Mesenchymal stem cell (in vitro differentiated cells and primary cell): Measurements from ENCODE around the gene ABTB2.
"Not testable (repeated sequence)": the region's sequence is repeated elsewhere in the genome, so short reads cannot be mapped to it uniquely, and the experiment has no call there.

ENCODE experiments used
- DNase-seq: peaks from one replicate; pipeline ENCODE4 v3.0.0-alpha.2; 2013
- H2AFZ ChIP-seq: one replicate; pipeline ENCODE4 v1.6.1; 2013; ENCODE audit warnings: low read depth, mild to moderate bottlenecking, control low read depth, inconsistent platforms, low read length, moderate library complexity
- H2AK5ac ChIP-seq: 2 replicates; pipeline ENCODE4 v1.6.1; 2013; ENCODE audit warnings: low read length, moderate library complexity, mild to moderate bottlenecking, inconsistent platforms; ENCODE audit not compliant: severe bottlenecking
- H2BK120ac ChIP-seq: one replicate; pipeline ENCODE4 v1.6.1; 2013; ENCODE audit warnings: low read depth, mild to moderate bottlenecking, inconsistent platforms, low read length, moderate library complexity
- H2BK12ac ChIP-seq, 2 experiments: one replicate each; pipeline ENCODE4 v1.6.1; 2013; ENCODE audit warnings: inconsistent platforms in 2 of 2, low read length in 2 of 2, mild to moderate bottlenecking in 2 of 2, moderate library complexity in 2 of 2, control low read depth in 1 of 2
- H2BK15ac ChIP-seq: one replicate; pipeline ENCODE4 v1.6.1; 2013; ENCODE audit warnings: mild to moderate bottlenecking, low read depth, inconsistent platforms; ENCODE audit not compliant: poor library complexity, severe bottlenecking
- H2BK5ac ChIP-seq: 2 replicates; pipeline ENCODE4 v1.6.1; 2013; ENCODE audit warnings: low read depth, mild to moderate bottlenecking, low read length, control low read depth, inconsistent platforms; ENCODE audit not compliant: poor library complexity, severe bottlenecking
- H3K14ac ChIP-seq, 2 experiments: one replicate each; pipeline ENCODE4 v1.6.1; 2013; ENCODE audit warnings: inconsistent platforms in 2 of 2, low read length in 2 of 2, control low read depth in 1 of 2, mild to moderate bottlenecking in 1 of 2, moderate library complexity in 1 of 2
- H3K18ac ChIP-seq, 2 experiments: one replicate each; pipeline ENCODE4 v1.6.1; 2013; ENCODE audit warnings: inconsistent platforms in 2 of 2, low read length in 2 of 2, control low read depth in 1 of 2, low read depth in 1 of 2, mild to moderate bottlenecking in 1 of 2
- H3K23ac ChIP-seq, 2 experiments: one replicate each; pipeline ENCODE4 v1.6.1; 2013; ENCODE audit warnings: inconsistent platforms in 2 of 2, low read length in 2 of 2, mild to moderate bottlenecking in 2 of 2, moderate library complexity in 2 of 2, control low read depth in 1 of 2
- H3K27ac ChIP-seq: 2 replicates; pipeline ENCODE4 v1.5.1; 2013; ENCODE audit warnings: mild to moderate bottlenecking, moderate library complexity, low read length, control low read depth, inconsistent platforms; ENCODE audit not compliant: poor library complexity, severe bottlenecking
- H3K27me3 ChIP-seq, 2 experiments: 2 replicates each; pipeline versions ENCODE4 v1.6.1 to v1.7.0; 2013; ENCODE audit warnings: low read length in 2 of 2, mild to moderate bottlenecking in 2 of 2, moderate library complexity in 2 of 2, control low read depth in 1 of 2, inconsistent platforms in 1 of 2; ENCODE audit not compliant: control insufficient read depth in 1 of 2, insufficient read depth in 1 of 2
- H3K36me3 ChIP-seq, 2 experiments: 2 replicates each; pipeline versions ENCODE4 v1.6.1 to v1.7.0; 2013; ENCODE audit warnings: low read length in 2 of 2, control low read depth in 1 of 2, inconsistent platforms in 1 of 2, low read depth in 1 of 2, mild to moderate bottlenecking in 1 of 2; ENCODE audit not compliant: insufficient read depth in 2 of 2, control insufficient read depth in 1 of 2
- H3K4ac ChIP-seq, 2 experiments: one replicate each; pipeline ENCODE4 v1.6.1; 2013; ENCODE audit warnings: inconsistent platforms in 2 of 2, low read length in 2 of 2, mild to moderate bottlenecking in 2 of 2, moderate library complexity in 2 of 2, control low read depth in 1 of 2, low read depth in 1 of 2
- H3K4me1 ChIP-seq: 2 replicates; pipeline ENCODE4 v1.6.1; 2013; ENCODE audit warnings: low read depth, low read length, control low read depth; ENCODE audit not compliant: control insufficient read depth, insufficient read depth
- H3K4me2 ChIP-seq: 2 replicates; pipeline ENCODE4 v1.6.1; 2013; ENCODE audit warnings: low read length, mild to moderate bottlenecking, inconsistent platforms; ENCODE audit not compliant: poor library complexity, severe bottlenecking
- H3K4me3 ChIP-seq, 2 experiments: 2 replicates each; pipeline versions ENCODE4 v1.5.1 to v1.7.0; 2013; ENCODE audit warnings: low read length in 2 of 2, mild to moderate bottlenecking in 2 of 2, control low read depth in 1 of 2, low read depth in 1 of 2; ENCODE audit not compliant: insufficient read depth in 1 of 2
- H3K79me1 ChIP-seq: replicated peaks from 2 replicates; pipeline ENCODE4 v1.6.1; 2013; ENCODE audit warnings: mild to moderate bottlenecking, control low read depth, low read length, inconsistent platforms; ENCODE audit not compliant: poor library complexity, severe bottlenecking
- H3K9ac ChIP-seq: 2 replicates; pipeline ENCODE4 v1.7.0; 2013; ENCODE audit warnings: mild to moderate bottlenecking, low read length, moderate library complexity
- H3K9me3 ChIP-seq: 2 replicates; pipeline ENCODE4 v1.7.0; 2013; ENCODE audit warnings: mild to moderate bottlenecking, low read length; ENCODE audit not compliant: control insufficient read depth
- H4K8ac ChIP-seq: one replicate; pipeline ENCODE4 v1.6.1; 2013; ENCODE audit warnings: inconsistent platforms, mild to moderate bottlenecking, low read length, moderate library complexity
- H4K91ac ChIP-seq: one replicate; pipeline ENCODE4 v1.6.1; 2013; ENCODE audit warnings: mild to moderate bottlenecking, low read length, inconsistent platforms
- WGBS: methylation state at CpG from one replicate; pipeline ENCODE4 v1.1.7; 2013; ENCODE audit warnings: mixed read lengths; 5-methylcytosine and 5-hydroxymethylcytosine counted together

Gene ABTB2

GRCh38 chr11:34246511-34246910, 111.3 kb downstream of the ABTB2 start:
- not testable (repeated sequence) for H2AFZ ChIP-seq, H3K27me3 ChIP-seq, H3K18ac ChIP-seq, H2BK120ac ChIP-seq, H2AK5ac ChIP-seq, H3K9me3 ChIP-seq, H3K4ac ChIP-seq, H3K36me3 ChIP-seq, H3K4me3 ChIP-seq, H4K91ac ChIP-seq, H2BK5ac ChIP-seq, H2BK12ac ChIP-seq, H2BK15ac ChIP-seq, H3K4me2 ChIP-seq, H3K14ac ChIP-seq, H3K23ac ChIP-seq, H3K9ac ChIP-seq, DNase-seq, H3K27ac ChIP-seq, H4K8ac ChIP-seq
- 89% methylated on average over 4 of the region's 4 CpGs for WGBS
- H3K4me1 ChIP-seq, result peaks cover 24% of the 10 kb centered on the region
- peaks cover 28% of the 10 kb centered on the region for H3K79me1 ChIP-seq

DNA sequence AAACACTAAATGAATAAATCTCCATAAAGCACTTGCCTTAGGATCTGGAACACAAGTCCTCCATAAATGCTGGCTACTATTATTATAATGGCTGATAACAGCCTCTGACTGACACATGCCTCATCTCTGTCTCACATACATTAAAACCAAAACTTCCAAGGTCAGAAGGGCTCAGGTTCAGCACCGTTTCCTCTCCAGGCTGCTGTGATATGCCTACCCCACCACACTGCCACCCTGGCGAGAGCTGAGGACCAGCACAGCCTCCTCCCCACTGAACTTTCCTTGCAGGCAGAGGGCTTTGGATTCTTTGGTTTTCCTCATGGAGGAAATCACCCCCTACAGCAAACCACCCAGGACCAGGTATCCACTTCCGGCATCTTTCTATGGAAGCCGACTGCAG, 112.8 kb downstream of the ABTB2 start:
- no peak overlapping the region for H3K4me3 ChIP-seq
- H3K4me2 ChIP-seq, result no peak overlapping the region
- no peak overlapping the region for H2BK120ac ChIP-seq
- no peak for DNase-seq
- peak overlapping the region; percentile 71 for H2AK5ac ChIP-seq
- H3K9me3 ChIP-seq, result no peaks in the 10 kb centered on the region
- no peaks in the 10 kb centered on the region for H3K36me3 ChIP-seq
- no peak overlapping the region for H3K9ac ChIP-seq
- H2BK15ac ChIP-seq, result no peak overlapping the region
- peak overlapping the region in 1 of 2 experiments; percentile 13 for H3K14ac ChIP-seq
- no peak overlapping the region for H2BK5ac ChIP-seq
- H2AFZ ChIP-seq, result no peak overlapping the region
- 87% methylated on average over 4 of the region's 4 CpGs for WGBS
- no peak overlapping the region for H4K91ac ChIP-seq
- no peak overlapping the region for H4K8ac ChIP-seq
- H3K27ac ChIP-seq, result no peak overlapping the region
- H3K4me1 ChIP-seq, result peaks cover 20% of the 10 kb centered on the region
- H3K79me1 ChIP-seq, result peaks cover 28% of the 10 kb centered on the region
- H2BK12ac ChIP-seq, result no peak overlapping the region
- no peak overlapping the region for H3K18ac ChIP-seq
- no peak overlapping the region for H3K4ac ChIP-seq
- no peak overlapping the region for H3K23ac ChIP-seq
- no peaks in the 10 kb centered on the region for H3K27me3 ChIP-seq

GRCh38 chr11:34243600-34244464, 114.0 kb downstream of the ABTB2 start:
- H2AK5ac ChIP-seq, result peak overlapping the region; percentile 55
- no peak overlapping the region for H3K4me2 ChIP-seq
- H3K9ac ChIP-seq, result no peak overlapping the region
- H2BK12ac ChIP-seq, result no peak overlapping the region
- H2BK5ac ChIP-seq, result no peak overlapping the region
- H3K9me3 ChIP-seq, result no peaks in the 10 kb centered on the region
- peaks cover 22% of the 10 kb centered on the region for H3K79me1 ChIP-seq
- no peak overlapping the region for H3K4me3 ChIP-seq
- no peak overlapping the region for H3K23ac ChIP-seq
- peaks cover 20% of the 10 kb centered on the region for H3K4me1 ChIP-seq
- H3K27ac ChIP-seq, result peak overlapping the region; percentile 6
- H4K91ac ChIP-seq, result no peak overlapping the region
- no peak overlapping the region for H4K8ac ChIP-seq
- H2AFZ ChIP-seq, result no peak overlapping the region
- H3K36me3 ChIP-seq, result no peaks in the 10 kb centered on the region
- H3K27me3 ChIP-seq, result no peaks in the 10 kb centered on the region
- no peak overlapping the region for H3K4ac ChIP-seq
- peak; percentile 76 for DNase-seq
- no peak overlapping the region for H2BK15ac ChIP-seq
- H3K18ac ChIP-seq, result no peak overlapping the region
- H2BK120ac ChIP-seq, result no peak overlapping the region
- 42% methylated on average over 6 of the region's 8 CpGs for WGBS
- H3K14ac ChIP-seq, result no peak overlapping the region

GRCh38 chr11:34242037-34242625, 115.7 kb downstream of the ABTB2 start:
- Histone ChIP-seq H2AK5ac (peak overlapping the region; percentile 18), H3K27me3 (no peaks in the 10 kb centered on the region), H3K79me1 (peaks cover 25% of the 10 kb centered on the region), H2BK12ac (no peak overlapping the region), H3K4me1 (peaks cover 20% of the 10 kb centered on the region), H4K8ac (no peak overlapping the region), H3K4ac (no peak overlapping the region), H3K27ac (no peak overlapping the region), H3K23ac (no peak overlapping the region), H3K9me3 (no peaks in the 10 kb centered on the region), H2AFZ (no peak overlapping the region), H3K36me3 (no peaks in the 10 kb centered on the region), H2BK120ac (no peak overlapping the region), H3K18ac (no peak overlapping the region), H3K9ac (no peak overlapping the region), H3K4me3 (no peak overlapping the region), H3K4me2 (no peak overlapping the region), H2BK15ac (no peak overlapping the region), H2BK5ac (no peak overlapping the region), H4K91ac (no peak overlapping the region), H3K14ac (no peak overlapping the region)
- 85% methylated on average over 11 of the region's 11 CpGs for WGBS
- DNase-seq, result no peak
